HepG2 (cell line): ENCODE data around the gene HDAC5. TPM values are rescaled to one million over a fixed set of nuclear protein-coding genes. Genes with fewer than 3 reads are reported as not detected.

Source experiments
- ATF3 ChIP-seq: sonication (generic); formaldehyde crosslinking; IDR thresholded peaks from 2 replicates; pipeline ENCODE4 v1.4.0; 2020; ENCODE audit warnings: missing genetic modification reagents
- BRCA1 ChIP-seq: sonication (generic); formaldehyde crosslinking; IDR thresholded peaks from 2 replicates; pipeline ENCODE4 v1.4.0; 2020; ENCODE audit warnings: missing genetic modification reagents
- GABPB1 ChIP-seq: IDR thresholded peaks from 2 replicates; pipeline ENCODE4 v1.6.1; 2016; ENCODE audit warnings: mild to moderate bottlenecking, missing genetic modification reagents, moderate library complexity, missing compliant biosample characterization
- KDM2A ChIP-seq: sonication (generic); formaldehyde crosslinking; IDR thresholded peaks from 2 replicates; pipeline ENCODE4 v1.4.0; 2020; ENCODE audit warnings: low read depth, missing genetic modification reagents, borderline replicate concordance
- KDM3A ChIP-seq: IDR thresholded peaks from 2 replicates; pipeline ENCODE4 v1.6.1; 2018; ENCODE audit warnings: low read depth, missing compliant biosample characterization
- KLF9 ChIP-seq: IDR thresholded peaks from 2 replicates; pipeline ENCODE4 v1.6.1; 2016; ENCODE audit warnings: low read depth
- POGZ ChIP-seq: sonication (generic); formaldehyde crosslinking; IDR thresholded peaks from 2 replicates; pipeline ENCODE4 v1.4.0; 2020; ENCODE audit warnings: mild to moderate bottlenecking, missing genetic modification reagents
- RBM39 ChIP-seq: fragments of 200-400 bp; formaldehyde crosslinking; IDR thresholded peaks from one replicate; pipeline ENCODE4 v1.6.1; 2018; ENCODE audit warnings: antibody characterized with exemption, mild to moderate bottlenecking, low read depth, low read length; ENCODE audit not compliant: poor library complexity, severe bottlenecking
- THAP9 ChIP-seq: sonication (generic); formaldehyde crosslinking; IDR thresholded peaks from 2 replicates; pipeline ENCODE4; 2020; ENCODE audit warnings: missing genetic modification reagents, mild to moderate bottlenecking, borderline replicate concordance
- TP53 ChIP-seq: sonication (generic); formaldehyde crosslinking; conservative IDR thresholded peaks from 2 replicates; pipeline ENCODE4 v1.4.0; 2020; ENCODE audit warnings: missing genetic modification reagents
- ZKSCAN1 ChIP-seq: fragments of 150-350 bp; IDR thresholded peaks from 2 replicates; pipeline ENCODE4 v1.6.1; 2014; ENCODE audit warnings: low read length
- ZNF253 ChIP-seq: sonication (generic); formaldehyde crosslinking; IDR thresholded peaks from 2 replicates; pipeline ENCODE4 v1.8.0; 2022; ENCODE audit warnings: mild to moderate bottlenecking, missing genetic modification reagents, borderline replicate concordance
- ZNF501 ChIP-seq: sonication (generic); formaldehyde crosslinking; IDR thresholded peaks from 2 replicates; pipeline ENCODE4 v1.5.1; 2020; ENCODE audit warnings: mild to moderate bottlenecking, moderate library complexity, missing genetic modification reagents
- ZNF556 ChIP-seq: sonication (generic); formaldehyde crosslinking; IDR thresholded peaks from 2 replicates; pipeline ENCODE4 v1.4.0; 2020; ENCODE audit warnings: mild to moderate bottlenecking, missing genetic modification reagents, borderline replicate concordance
- ZNF614 ChIP-seq: IDR thresholded peaks from 2 replicates; pipeline ENCODE4 v1.6.1; 2018; ENCODE audit warnings: missing biosample characterization, missing genetic modification reagents, inconsistent platforms, borderline replicate concordance
- ZNF776 ChIP-seq: sonication (generic); formaldehyde crosslinking; IDR thresholded peaks from 2 replicates; pipeline ENCODE4 v1.4.0; 2020; ENCODE audit warnings: mild to moderate bottlenecking, missing genetic modification reagents
- ZNF780A ChIP-seq: sonication (generic); formaldehyde crosslinking; IDR thresholded peaks from 2 replicates; pipeline ENCODE4 v1.8.0; 2022; ENCODE audit warnings: mild to moderate bottlenecking, missing genetic modification reagents, moderate library complexity
- ZSCAN22 ChIP-seq: sonication (generic); formaldehyde crosslinking; IDR thresholded peaks from 2 replicates; pipeline ENCODE4 v1.4.0; 2020; ENCODE audit warnings: mild to moderate bottlenecking, missing genetic modification reagents
- polyA plus RNA-seq, 8 experiments: library from polyadenylated mRNA; depleted of rRNA in 3 of 8; stranded (reverse) in 7 of 8; unstranded in 1 of 8; fragments of >200 nt; fragmentation: Illumina TruSeq in 4 of 8; extraction: Trizol in 4 of 8; gene quantifications; 2 replicates each; pipeline versions ENCODE4 v1.2.1 to v1.2.3, GENCODE V29; 2011 to 2016; ENCODE audit warnings: low read depth in 4 of 8, missing spikeins in 1 of 8, mixed read lengths in 1 of 8; ENCODE audit not compliant: insufficient read depth in 1 of 8
- total RNA-seq, 5 experiments: library from RNA; depleted of rRNA; stranded (reverse); fragments of >200 nt; fragmentation: Illumina TruSeq; extraction: Trizol; gene quantifications; 2 replicates each; pipeline ENCODE4 v1.2.3, GENCODE V29; 2016; ENCODE audit warnings: low read depth in 1 of 5
- TF ChIP-seq, protein P1 (sequence below): sonication (generic); formaldehyde crosslinking; IDR thresholded peaks from 2 replicates; pipeline ENCODE4 v1.5.1; 2020; ENCODE audit warnings: mild to moderate bottlenecking, missing genetic modification reagents, moderate library complexity
- TF ChIP-seq, protein P2 (sequence below): sonication (generic); formaldehyde crosslinking; IDR thresholded peaks from 2 replicates; pipeline ENCODE4 v1.5.1; 2020; ENCODE audit warnings: missing genetic modification reagents, mild to moderate bottlenecking, borderline replicate concordance
- TF ChIP-seq, protein P3 (sequence below): IDR thresholded peaks from 2 replicates; pipeline ENCODE4 v1.6.1; 2016; ENCODE audit warnings: control low read depth
- TF ChIP-seq, protein P4 (sequence below): sonication (generic); formaldehyde crosslinking; IDR thresholded peaks from 2 replicates; pipeline ENCODE4 v1.9.0; 2022; ENCODE audit warnings: missing genetic modification reagents, mild to moderate bottlenecking, borderline replicate concordance

The HDAC5 gene
- total and polyA plus RNA-seq, 2 of the 13 experiments (the other 11 are each of a cell fraction or from before 2014, with no cell fraction given) = 46.4 to 85.4 TPM

GRCh38 chr17:44124118-44124438, 637 bp upstream of the HDAC5 start (continued):
- TF ChIP-seq THAP9 (CRISPR knock-in tag) (peak; percentile 74; the same call in 1 of the 2 replicates), RBM39 (no peak), POGZ (CRISPR knock-in tag) (no peak), ZNF253 (CRISPR knock-in tag) (0 out of 2 replicates have a peak, but pooled peaks have one; percentile 53), ZNF780A (no peak), BRCA1 (CRISPR knock-in tag) (no peak), ZNF556 (CRISPR knock-in tag) (0 out of 2 replicates have a peak, but pooled peaks have one; percentile 33), KLF9 (no peak), TP53 (no peak), GABPB1 (CRISPR knock-in tag) (no peak), ATF3 (CRISPR knock-in tag) (no peak), ZNF501 (CRISPR knock-in tag) (peak; percentile 78), ZSCAN22 (CRISPR knock-in tag) (0 out of 2 replicates have a peak, but pooled peaks have one; percentile 37), ZKSCAN1 (no peak), KDM3A (CRISPR knock-in tag) (no peak), ZNF776 (CRISPR knock-in tag) (no peak), ZNF614 (no peak), KDM2A (CRISPR knock-in tag) (no peak)
- TF ChIP-seq, protein P1, sequence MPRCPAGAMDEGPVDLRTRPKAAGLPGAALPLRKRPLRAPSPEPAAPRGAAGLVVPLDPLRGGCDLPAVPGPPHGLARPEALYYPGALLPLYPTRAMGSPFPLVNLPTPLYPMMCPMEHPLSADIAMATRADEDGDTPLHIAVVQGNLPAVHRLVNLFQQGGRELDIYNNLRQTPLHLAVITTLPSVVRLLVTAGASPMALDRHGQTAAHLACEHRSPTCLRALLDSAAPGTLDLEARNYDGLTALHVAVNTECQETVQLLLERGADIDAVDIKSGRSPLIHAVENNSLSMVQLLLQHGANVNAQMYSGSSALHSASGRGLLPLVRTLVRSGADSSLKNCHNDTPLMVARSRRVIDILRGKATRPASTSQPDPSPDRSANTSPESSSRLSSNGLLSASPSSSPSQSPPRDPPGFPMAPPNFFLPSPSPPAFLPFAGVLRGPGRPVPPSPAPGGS (CRISPR knock-in tag) = no peak
- TF ChIP-seq, protein P2, sequence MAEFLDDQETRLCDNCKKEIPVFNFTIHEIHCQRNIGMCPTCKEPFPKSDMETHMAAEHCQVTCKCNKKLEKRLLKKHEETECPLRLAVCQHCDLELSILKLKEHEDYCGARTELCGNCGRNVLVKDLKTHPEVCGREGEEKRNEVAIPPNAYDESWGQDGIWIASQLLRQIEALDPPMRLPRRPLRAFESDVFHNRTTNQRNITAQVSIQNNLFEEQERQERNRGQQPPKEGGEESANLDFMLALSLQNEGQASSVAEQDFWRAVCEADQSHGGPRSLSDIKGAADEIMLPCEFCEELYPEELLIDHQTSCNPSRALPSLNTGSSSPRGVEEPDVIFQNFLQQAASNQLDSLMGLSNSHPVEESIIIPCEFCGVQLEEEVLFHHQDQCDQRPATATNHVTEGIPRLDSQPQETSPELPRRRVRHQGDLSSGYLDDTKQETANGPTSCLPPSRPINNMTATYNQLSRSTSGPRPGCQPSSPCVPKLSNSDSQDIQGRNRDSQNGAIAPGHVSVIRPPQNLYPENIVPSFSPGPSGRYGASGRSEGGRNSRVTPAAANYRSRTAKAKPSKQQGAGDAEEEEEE (CRISPR knock-in tag) = no peak
- TF ChIP-seq, protein P3, sequence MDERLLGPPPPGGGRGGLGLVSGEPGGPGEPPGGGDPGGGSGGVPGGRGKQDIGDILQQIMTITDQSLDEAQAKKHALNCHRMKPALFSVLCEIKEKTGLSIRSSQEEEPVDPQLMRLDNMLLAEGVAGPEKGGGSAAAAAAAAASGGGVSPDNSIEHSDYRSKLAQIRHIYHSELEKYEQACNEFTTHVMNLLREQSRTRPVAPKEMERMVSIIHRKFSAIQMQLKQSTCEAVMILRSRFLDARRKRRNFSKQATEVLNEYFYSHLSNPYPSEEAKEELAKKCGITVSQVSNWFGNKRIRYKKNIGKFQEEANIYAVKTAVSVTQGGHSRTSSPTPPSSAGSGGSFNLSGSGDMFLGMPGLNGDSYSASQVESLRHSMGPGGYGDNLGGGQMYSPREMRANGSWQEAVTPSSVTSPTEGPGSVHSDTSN = no peak
- TF ChIP-seq, protein P4, sequence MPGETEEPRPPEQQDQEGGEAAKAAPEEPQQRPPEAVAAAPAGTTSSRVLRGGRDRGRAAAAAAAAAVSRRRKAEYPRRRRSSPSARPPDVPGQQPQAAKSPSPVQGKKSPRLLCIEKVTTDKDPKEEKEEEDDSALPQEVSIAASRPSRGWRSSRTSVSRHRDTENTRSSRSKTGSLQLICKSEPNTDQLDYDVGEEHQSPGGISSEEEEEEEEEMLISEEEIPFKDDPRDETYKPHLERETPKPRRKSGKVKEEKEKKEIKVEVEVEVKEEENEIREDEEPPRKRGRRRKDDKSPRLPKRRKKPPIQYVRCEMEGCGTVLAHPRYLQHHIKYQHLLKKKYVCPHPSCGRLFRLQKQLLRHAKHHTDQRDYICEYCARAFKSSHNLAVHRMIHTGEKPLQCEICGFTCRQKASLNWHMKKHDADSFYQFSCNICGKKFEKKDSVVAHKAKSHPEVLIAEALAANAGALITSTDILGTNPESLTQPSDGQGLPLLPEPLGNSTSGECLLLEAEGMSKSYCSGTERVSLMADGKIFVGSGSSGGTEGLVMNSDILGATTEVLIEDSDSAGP (CRISPR knock-in tag) = peak; percentile 97; the same call in 1 of the 2 replicates
